HepG2 (cell line): ENCODE measurements around the gene FABP2. TPM values are rescaled to one million over a fixed set of nuclear protein-coding genes. Genes with fewer than 3 reads are reported as not detected.

ENCODE experiments used
- CHD2 ChIP-seq: IDR thresholded peaks from 2 replicates; pipeline ENCODE4 v1.6.1; 2011; ENCODE audit warnings: low read depth, low read length, improper control_type of control experiment
- FOXC1 ChIP-seq: sonication (generic); formaldehyde crosslinking; IDR thresholded peaks from 2 replicates; pipeline ENCODE4 v1.8.0; 2022; ENCODE audit warnings: mild to moderate bottlenecking, missing genetic modification reagents, borderline replicate concordance
- JUNB ChIP-seq: sonication (generic); formaldehyde crosslinking; IDR thresholded peaks from 2 replicates; pipeline ENCODE4 v1.8.0; 2022; ENCODE audit warnings: missing genetic modification reagents, mild to moderate bottlenecking, borderline replicate concordance
- KMT2A ChIP-seq: sonication (generic); formaldehyde crosslinking; IDR thresholded peaks from 2 replicates; pipeline ENCODE4 v1.4.0; 2020; ENCODE audit warnings: missing genetic modification reagents
- MAFK ChIP-seq, 2 experiments: IDR thresholded peaks in 1 of 2; conservative IDR thresholded peaks in 1 of 2; 2 replicates each; pipeline ENCODE4 v1.6.1; 2011; ENCODE audit warnings: improper control_type of control experiment in 2 of 2, low read length in 2 of 2
- MATR3 ChIP-seq: sonication (generic); formaldehyde crosslinking; IDR thresholded peaks from 2 replicates; pipeline ENCODE4 v1.4.0; 2020; ENCODE audit warnings: missing genetic modification reagents
- NFKB2 ChIP-seq: sonication (generic); formaldehyde crosslinking; IDR thresholded peaks from 2 replicates; pipeline ENCODE4 v1.4.0; 2020; ENCODE audit warnings: missing genetic modification reagents, borderline replicate concordance
- RARG ChIP-seq: sonication (generic); formaldehyde crosslinking; IDR thresholded peaks from 2 replicates; pipeline ENCODE4 v1.4.0; 2020; ENCODE audit warnings: low read depth, mild to moderate bottlenecking, missing genetic modification reagents
- RFX5 ChIP-seq: IDR thresholded peaks from 2 replicates; pipeline ENCODE4 v1.6.1; 2011; ENCODE audit warnings: low read depth, low read length, improper control_type of control experiment
- SMC3 ChIP-seq: IDR thresholded peaks from 2 replicates; pipeline ENCODE4 v1.6.1; 2011; ENCODE audit warnings: low read length, improper control_type of control experiment
- SUZ12 ChIP-seq: fragments of 150-350 bp; IDR thresholded peaks from 2 replicates; pipeline ENCODE4 v1.6.1; 2014; ENCODE audit warnings: low read depth, low read length
- ZFX ChIP-seq: sonication (generic); formaldehyde crosslinking; IDR thresholded peaks from 2 replicates; pipeline ENCODE4 v1.4.0; 2020; ENCODE audit warnings: mild to moderate bottlenecking, low read depth, missing genetic modification reagents, moderate library complexity
- ZNF101 ChIP-seq: sonication (generic); formaldehyde crosslinking; IDR thresholded peaks from 2 replicates; pipeline ENCODE4 v1.4.0; 2020; ENCODE audit warnings: mild to moderate bottlenecking, low read depth, missing genetic modification reagents, borderline replicate concordance
- ZNF180 ChIP-seq: sonication (generic); formaldehyde crosslinking; IDR thresholded peaks from 2 replicates; pipeline ENCODE4 v1.4.0; 2020; ENCODE audit warnings: low read depth, missing genetic modification reagents, borderline replicate concordance
- ZNF431 ChIP-seq: sonication (generic); formaldehyde crosslinking; IDR thresholded peaks from 2 replicates; pipeline ENCODE4 v1.9.0; 2022; ENCODE audit warnings: missing genetic modification reagents, low read depth, mild to moderate bottlenecking, borderline replicate concordance
- ZNF577 ChIP-seq: sonication (generic); formaldehyde crosslinking; IDR thresholded peaks from 2 replicates; pipeline ENCODE4 v1.4.0; 2020; ENCODE audit warnings: mild to moderate bottlenecking, low read depth, missing genetic modification reagents, borderline replicate concordance
- ZNF629 ChIP-seq: sonication (generic); formaldehyde crosslinking; conservative IDR thresholded peaks from 2 replicates; pipeline ENCODE4 v1.5.0; 2020; ENCODE audit warnings: missing genetic modification reagents
- ZNF652 ChIP-seq: IDR thresholded peaks from 2 replicates; pipeline ENCODE4 v1.6.1; 2016; ENCODE audit warnings: low read depth, borderline replicate concordance
- ZNF749 ChIP-seq: sonication (generic); formaldehyde crosslinking; IDR thresholded peaks from 2 replicates; pipeline ENCODE4 v1.8.0; 2022; ENCODE audit warnings: mild to moderate bottlenecking, missing genetic modification reagents, moderate library complexity, borderline replicate concordance
- ZSCAN22 ChIP-seq: sonication (generic); formaldehyde crosslinking; IDR thresholded peaks from 2 replicates; pipeline ENCODE4 v1.4.0; 2020; ENCODE audit warnings: mild to moderate bottlenecking, missing genetic modification reagents
- polyA plus RNA-seq, 8 experiments: library from polyadenylated mRNA; depleted of rRNA in 3 of 8; stranded (reverse) in 7 of 8; unstranded in 1 of 8; fragments of >200 nt; fragmentation: Illumina TruSeq in 4 of 8; extraction: Trizol in 4 of 8; gene quantifications; 2 replicates each; pipeline versions ENCODE4 v1.2.1 to v1.2.3, GENCODE V29; 2011 to 2016; ENCODE audit warnings: low read depth in 4 of 8, missing spikeins in 1 of 8, mixed read lengths in 1 of 8; ENCODE audit not compliant: insufficient read depth in 1 of 8
- total RNA-seq, 5 experiments: library from RNA; depleted of rRNA; stranded (reverse); fragments of >200 nt; fragmentation: Illumina TruSeq; extraction: Trizol; gene quantifications; 2 replicates each; pipeline ENCODE4 v1.2.3, GENCODE V29; 2016; ENCODE audit warnings: low read depth in 1 of 5
- TF ChIP-seq, protein P1 (sequence below): sonication (generic); formaldehyde crosslinking; IDR thresholded peaks from 2 replicates; pipeline ENCODE4 v1.9.0; 2021; ENCODE audit warnings: mild to moderate bottlenecking, missing genetic modification reagents
- TF ChIP-seq, protein P2 (sequence below): sonication (generic); formaldehyde crosslinking; IDR thresholded peaks from 2 replicates; pipeline ENCODE4 v1.5.1; 2020; ENCODE audit warnings: mild to moderate bottlenecking, missing genetic modification reagents, borderline replicate concordance

The FABP2 gene
- total and polyA plus RNA-seq, 2 of the 13 experiments (the other 11 are each of a cell fraction or from before 2014, with no cell fraction given): 0.78 to 1.2 TPM

DNA sequence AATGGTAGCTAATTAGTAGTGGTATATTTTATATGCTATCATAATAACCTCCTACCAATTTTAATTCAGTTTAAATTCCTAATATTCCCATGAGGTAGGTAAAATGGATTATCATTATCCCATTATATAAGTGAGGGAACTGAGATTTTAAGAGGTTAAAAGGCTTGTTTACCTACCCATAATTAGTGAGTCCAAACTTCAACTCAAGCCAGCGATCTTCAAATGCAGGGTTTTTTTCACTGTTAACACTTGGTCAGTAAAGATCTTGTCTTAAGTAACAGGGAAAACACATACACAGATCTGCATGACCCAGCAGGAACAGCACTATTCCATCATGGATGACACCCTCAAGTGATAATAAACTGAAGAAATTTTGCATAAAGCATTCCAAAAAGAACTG, 31.3 kb downstream of the FABP2 start (continued):
- no peak for TF ChIP-seq ZFX (CRISPR knock-in tag)
- no peak for TF ChIP-seq CHD2
- TF ChIP-seq NFKB2: no peak
- TF ChIP-seq ZNF629 (CRISPR knock-in tag): no peak
- TF ChIP-seq ZNF749 (CRISPR knock-in tag): no peak
- no peak for TF ChIP-seq ZSCAN22 (CRISPR knock-in tag)
- no peak for TF ChIP-seq SMC3
- TF ChIP-seq RARG (CRISPR knock-in tag): no peak
- no peak for TF ChIP-seq ZNF431 (CRISPR knock-in tag)
- TF ChIP-seq MATR3 (CRISPR knock-in tag): no peak
- TF ChIP-seq JUNB (CRISPR knock-in tag): no peak
- no peak for TF ChIP-seq ZNF577 (CRISPR knock-in tag)
- no peak for TF ChIP-seq FOXC1 (CRISPR knock-in tag)
- no peak for TF ChIP-seq RFX5
- TF ChIP-seq ZNF101 (CRISPR knock-in tag): no peak
- TF ChIP-seq, protein P1, sequence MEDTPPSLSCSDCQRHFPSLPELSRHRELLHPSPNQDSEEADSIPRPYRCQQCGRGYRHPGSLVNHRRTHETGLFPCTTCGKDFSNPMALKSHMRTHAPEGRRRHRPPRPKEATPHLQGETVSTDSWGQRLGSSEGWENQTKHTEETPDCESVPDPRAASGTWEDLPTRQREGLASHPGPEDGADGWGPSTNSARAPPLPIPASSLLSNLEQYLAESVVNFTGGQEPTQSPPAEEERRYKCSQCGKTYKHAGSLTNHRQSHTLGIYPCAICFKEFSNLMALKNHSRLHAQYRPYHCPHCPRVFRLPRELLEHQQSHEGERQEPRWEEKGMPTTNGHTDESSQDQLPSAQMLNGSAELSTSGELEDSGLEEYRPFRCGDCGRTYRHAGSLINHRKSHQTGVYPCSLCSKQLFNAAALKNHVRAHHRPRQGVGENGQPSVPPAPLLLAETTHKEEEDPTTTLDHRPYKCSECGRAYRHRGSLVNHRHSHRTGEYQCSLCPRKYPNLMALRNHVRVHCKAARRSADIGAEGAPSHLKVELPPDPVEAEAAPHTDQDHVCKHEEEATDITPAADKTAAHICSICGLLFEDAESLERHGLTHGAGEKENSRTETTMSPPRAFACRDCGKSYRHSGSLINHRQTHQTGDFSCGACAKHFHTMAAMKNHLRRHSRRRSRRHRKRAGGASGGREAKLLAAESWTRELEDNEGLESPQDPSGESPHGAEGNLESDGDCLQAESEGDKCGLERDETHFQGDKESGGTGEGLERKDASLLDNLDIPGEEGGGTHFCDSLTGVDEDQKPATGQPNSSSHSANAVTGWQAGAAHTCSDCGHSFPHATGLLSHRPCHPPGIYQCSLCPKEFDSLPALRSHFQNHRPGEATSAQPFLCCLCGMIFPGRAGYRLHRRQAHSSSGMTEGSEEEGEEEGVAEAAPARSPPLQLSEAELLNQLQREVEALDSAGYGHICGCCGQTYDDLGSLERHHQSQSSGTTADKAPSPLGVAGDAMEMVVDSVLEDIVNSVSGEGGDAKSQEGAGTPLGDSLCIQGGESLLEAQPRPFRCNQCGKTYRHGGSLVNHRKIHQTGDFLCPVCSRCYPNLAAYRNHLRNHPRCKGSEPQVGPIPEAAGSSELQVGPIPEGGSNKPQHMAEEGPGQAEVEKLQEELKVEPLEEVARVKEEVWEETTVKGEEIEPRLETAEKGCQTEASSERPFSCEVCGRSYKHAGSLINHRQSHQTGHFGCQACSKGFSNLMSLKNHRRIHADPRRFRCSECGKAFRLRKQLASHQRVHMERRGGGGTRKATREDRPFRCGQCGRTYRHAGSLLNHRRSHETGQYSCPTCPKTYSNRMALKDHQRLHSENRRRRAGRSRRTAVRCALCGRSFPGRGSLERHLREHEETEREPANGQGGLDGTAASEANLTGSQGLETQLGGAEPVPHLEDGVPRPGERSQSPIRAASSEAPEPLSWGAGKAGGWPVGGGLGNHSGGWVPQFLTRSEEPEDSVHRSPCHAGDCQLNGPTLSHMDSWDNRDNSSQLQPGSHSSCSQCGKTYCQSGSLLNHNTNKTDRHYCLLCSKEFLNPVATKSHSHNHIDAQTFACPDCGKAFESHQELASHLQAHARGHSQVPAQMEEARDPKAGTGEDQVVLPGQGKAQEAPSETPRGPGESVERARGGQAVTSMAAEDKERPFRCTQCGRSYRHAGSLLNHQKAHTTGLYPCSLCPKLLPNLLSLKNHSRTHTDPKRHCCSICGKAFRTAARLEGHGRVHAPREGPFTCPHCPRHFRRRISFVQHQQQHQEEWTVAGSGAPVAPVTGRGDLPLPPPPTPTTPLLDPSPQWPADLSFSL (CRISPR knock-in tag): no peak
- peak; percentile 89 for TF ChIP-seq ZNF652 (CRISPR knock-in tag)
- no peak for TF ChIP-seq KMT2A
- TF ChIP-seq MAFK (conservative IDR thresholded peaks at IDR 0.05 in 1 of 2, IDR thresholded peaks at IDR 0.05 in 1 of 2; ENCODE audit: low read length in 2 of 2): no peak
- no peak for TF ChIP-seq SUZ12
- TF ChIP-seq, protein P2, sequence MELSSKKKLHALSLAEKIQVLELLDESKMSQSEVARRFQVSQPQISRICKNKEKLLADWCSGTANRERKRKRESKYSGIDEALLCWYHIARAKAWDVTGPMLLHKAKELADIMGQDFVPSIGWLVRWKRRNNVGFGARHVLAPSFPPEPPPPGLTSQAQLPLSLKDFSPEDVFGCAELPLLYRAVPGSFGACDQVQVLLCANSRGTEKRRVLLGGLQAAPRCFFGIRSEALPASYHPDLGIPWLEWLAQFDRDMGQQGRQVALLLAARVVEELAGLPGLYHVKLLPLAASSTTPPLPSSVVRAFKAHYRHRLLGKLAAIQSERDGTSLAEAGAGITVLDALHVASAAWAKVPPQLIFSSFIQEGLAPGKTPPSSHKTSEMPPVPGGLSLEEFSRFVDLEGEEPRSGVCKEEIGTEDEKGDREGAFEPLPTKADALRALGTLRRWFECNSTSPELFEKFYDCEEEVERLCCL (CRISPR knock-in tag): no peak
- TF ChIP-seq ZNF180 (CRISPR knock-in tag): no peak
